GM12878 (cell line): ENCODE data around the gene LAMP5. TPM values are rescaled to one million over a fixed set of nuclear protein-coding genes. Genes with fewer than 3 reads are reported as not detected.

ENCODE experiments used
- ATAC-seq: fragments of 200-7000 bp; cut with Tn5 transposase; 3 replicates; pipeline ENCODE4 v1.9.1; 2020; ENCODE audit warnings: mild to moderate bottlenecking, moderate library complexity
- BruUV-seq: library from RNA; stranded (reverse); fragments of 400-500 nt; replicated peaks from 2 replicates; lab custom pipeline; 2021; lab: Mats Ljungman, UMichigan
- CTCF ChIA-PET: fragments of 300-600 bp; sonication (Branson Sonifier 250); formaldehyde crosslinking; extraction: SDS; loops from one replicate; lab custom pipeline; 2021; ENCODE audit warnings: inconsistent platforms; lab: Yijun Ruan, JAX
- POLR2A ChIA-PET: fragments of 350-600 bp; formaldehyde crosslinking; extraction: SDS; loops from one replicate; lab custom pipeline; 2021; ENCODE audit warnings: inconsistent platforms; lab: Charles Lee
- RAD21 ChIA-PET: fragments of 300-600 bp; sonication (Branson Sonifier 250); formaldehyde crosslinking; loops from one replicate; lab custom pipeline; 2023; ENCODE audit warnings: antibody characterized with exemption; ENCODE audit not compliant: unreplicated experiment; lab: Charles Lee
- SMC1A ChIA-PET: fragments of 300-600 bp; sonication (Branson Sonifier 250); formaldehyde crosslinking; loops from one replicate; lab custom pipeline; 2023; ENCODE audit not compliant: unreplicated experiment, uncharacterized antibody; lab: Charles Lee
- DNase-seq: peaks from one replicate; pipeline ENCODE4 v3.0.0-alpha.2; 2011; ENCODE audit warnings: low read depth, low spot score
- FAIRE-seq: peaks from 3 replicates; lab custom pipeline; 2011; peaks lifted over from hg19 to GRCh38; lab: Jason Lieb, UNC
- H2AFZ ChIP-seq: 2 replicates; pipeline ENCODE4 v1.6.0; 2011; ENCODE audit warnings: low read depth, low read length, control low read depth; ENCODE audit not compliant: control insufficient read depth
- H3K27ac ChIP-seq: 2 replicates; pipeline ENCODE4 v1.5.1; 2011; ENCODE audit warnings: control low read depth; ENCODE audit not compliant: control insufficient read depth, insufficient read depth
- H3K27me3 ChIP-seq, 2 experiments: replicated peaks in 1 of 2; 2 replicates each; pipeline versions ENCODE4 v1.6.0 to v1.6.1; 2011; ENCODE audit warnings: low read length in 1 of 2; ENCODE audit not compliant: control insufficient read depth in 2 of 2, insufficient read depth in 2 of 2
- H3K36me3 ChIP-seq, 2 experiments: 2 replicates each; pipeline ENCODE4 v1.5.1; 2011; ENCODE audit warnings: low read length in 1 of 2; ENCODE audit not compliant: control insufficient read depth in 2 of 2, insufficient read depth in 2 of 2
- H3K4me1 ChIP-seq: 2 replicates; pipeline ENCODE4 v1.6.1; 2011; ENCODE audit warnings: mild to moderate bottlenecking, low read length, moderate library complexity, mixed read lengths; ENCODE audit not compliant: control insufficient read depth, insufficient read depth
- H3K4me2 ChIP-seq: 2 replicates; pipeline ENCODE4 v1.6.0; 2011; ENCODE audit warnings: control low read depth; ENCODE audit not compliant: control insufficient read depth, insufficient read depth
- H3K4me3 ChIP-seq: fragments of 200-600 bp; sonication (generic); 2 replicates; pipeline ENCODE4 v1.5.1; 2016
- H3K79me2 ChIP-seq: 2 replicates; pipeline ENCODE4 v1.6.0; 2011; ENCODE audit warnings: low read length; ENCODE audit not compliant: control insufficient read depth, insufficient read depth
- H3K9ac ChIP-seq: 2 replicates; pipeline ENCODE4 v1.8.0; 2011; ENCODE audit warnings: low read length, control low read depth, mixed read lengths; ENCODE audit not compliant: control insufficient read depth, insufficient read depth
- H3K9me3 ChIP-seq: replicated peaks from 3 replicates; pipeline ENCODE4 v1.5.1; 2011; ENCODE audit warnings: mild to moderate bottlenecking, low read length; ENCODE audit not compliant: control insufficient read depth, insufficient read depth
- H4K20me1 ChIP-seq: 2 replicates; pipeline ENCODE4 v1.6.0; 2011; ENCODE audit not compliant: control insufficient read depth, insufficient read depth
- BACH1 ChIP-seq: fragments of 450-650 bp; IDR thresholded peaks from 2 replicates; pipeline ENCODE4 v1.6.1; 2017; ENCODE audit warnings: mild to moderate bottlenecking, borderline replicate concordance
- CBX5 ChIP-seq: sonication (generic); IDR thresholded peaks from 2 replicates; pipeline ENCODE4 v1.6.1; 2016; ENCODE audit warnings: low read depth, moderate library complexity, mild to moderate bottlenecking, inconsistent platforms
- FOXK2 ChIP-seq: fragments of 450-650 bp; IDR thresholded peaks from 2 replicates; pipeline ENCODE4 v1.6.1; 2017; ENCODE audit warnings: mild to moderate bottlenecking, moderate library complexity
- HDAC6 ChIP-seq: fragments of 200-600 bp; sonication (generic); IDR thresholded peaks from one replicate; pipeline ENCODE4 v1.8.0; 2017; ENCODE audit warnings: antibody characterized with exemption; ENCODE audit not compliant: unreplicated experiment
- MEF2B ChIP-seq: fragments of 450-650 bp; IDR thresholded peaks from 2 replicates; pipeline ENCODE4 v1.6.1; 2018; ENCODE audit warnings: mild to moderate bottlenecking, moderate library complexity; ENCODE audit not compliant: partially characterized antibody, poor library complexity, severe bottlenecking
- MXI1 ChIP-seq: fragments of 150-350 bp; IDR thresholded peaks from 2 replicates; pipeline ENCODE4 v1.6.1; 2011; ENCODE audit warnings: low read depth, mild to moderate bottlenecking, inconsistent platforms, low read length, improper control_type of control experiment
- NRF1 ChIP-seq: conservative IDR thresholded peaks from 2 replicates; pipeline ENCODE4 v1.6.1; 2011; ENCODE audit warnings: mild to moderate bottlenecking, low read depth, low read length, improper control_type of control experiment
- PAX8 ChIP-seq: fragments of 450-650 bp; IDR thresholded peaks from 2 replicates; pipeline ENCODE4 v1.6.1; 2017; ENCODE audit warnings: mild to moderate bottlenecking, moderate library complexity
- SP1 ChIP-seq: IDR thresholded peaks from one replicate; pipeline ENCODE4 v1.6.1; 2011; ENCODE audit warnings: low read depth, low read length
- SUZ12 ChIP-seq: fragments of 200-600 bp; sonication (generic); IDR thresholded peaks from one replicate; pipeline ENCODE4 v1.6.1; 2018; ENCODE audit warnings: antibody characterized with exemption, mild to moderate bottlenecking; ENCODE audit not compliant: unreplicated experiment
- WGBS: methylation state at CpG from one replicate; pipeline ENCODE4 v1.1.6; 2016; ENCODE audit warnings: low lambda C conversion rate; ENCODE audit not compliant: insufficient replicate concordance, insufficient coverage; ENCODE audit errors: missing lambda C conversion rate; 5-methylcytosine and 5-hydroxymethylcytosine counted together
- in situ Hi-C: fragments of 300-500 bp; cut with MboI; formaldehyde crosslinking; loops from 9 replicates; pipeline ENCODE4 v1.14.3; 2018; ENCODE audit warnings: mixed read lengths
- intact Hi-C: fragments of 100-400 bp; cut with micrococcal nuclease; formaldehyde crosslinking; loops from one replicate; pipeline ENCODE4 v1.14.2; 2022; ENCODE audit not compliant: unreplicated experiment
- polyA plus RNA-seq, 11 experiments: library from polyadenylated mRNA; depleted of rRNA in 4 of 11; unstranded in 6 of 11; stranded (reverse) in 5 of 11; fragments of >200 nt; fragmentation: Nextera tagmentation in 4 of 11; fragmentation: Illumina TruSeq in 1 of 11; extraction: Ambion mirVana in 4 of 11; extraction: Trizol in 1 of 11; gene quantifications; 1 replicate in 1 of 11; 2 replicates in 10 of 11; pipeline versions ENCODE4 v1.2.1 to v1.2.3, GENCODE V29; 2011 to 2016; ENCODE audit warnings: inconsistent platforms in 2 of 11, missing spikeins in 2 of 11, low read depth in 1 of 11
- total RNA-seq, 4 experiments: library from RNA; depleted of rRNA in 3 of 4; stranded (reverse); fragments of >200 nt in 3 of 4; fragmentation: Illumina TruSeq in 1 of 4; extraction: Trizol in 1 of 4; gene quantifications; 2 replicates each; pipeline versions ENCODE4 v1.2.1 to v1.2.3, GENCODE V29; 2013 to 2021
- TF ChIP-seq, protein P1 (sequence below): fragments of 450-650 bp; IDR thresholded peaks from 2 replicates; pipeline ENCODE4 v1.6.1; 2017; ENCODE audit warnings: low read depth, mild to moderate bottlenecking, moderate library complexity
- TF ChIP-seq, protein P2 (sequence below): IDR thresholded peaks from 2 replicates; pipeline ENCODE4 v1.6.1; 2011; ENCODE audit warnings: low read depth, low read length, improper control_type of control experiment, borderline replicate concordance
- TF ChIP-seq, protein P3 (sequence below): IDR thresholded peaks from 2 replicates; pipeline ENCODE4 v1.6.1; 2012; ENCODE audit warnings: improper control_type of control experiment, low read depth, low read length; ENCODE audit not compliant: insufficient replicate concordance

The LAMP5 gene
- total and polyA plus RNA-seq, 10 of the 15 experiments (the other 5 are each of a cell fraction or from before 2014, with no cell fraction given) = 0.10 to 0.56 (median 0.49) TPM; not detected in 1

GRCh38 chr20:9570612-9571011, 56.2 kb downstream of the LAMP5 start (continued):
- TF ChIP-seq, protein P1, sequence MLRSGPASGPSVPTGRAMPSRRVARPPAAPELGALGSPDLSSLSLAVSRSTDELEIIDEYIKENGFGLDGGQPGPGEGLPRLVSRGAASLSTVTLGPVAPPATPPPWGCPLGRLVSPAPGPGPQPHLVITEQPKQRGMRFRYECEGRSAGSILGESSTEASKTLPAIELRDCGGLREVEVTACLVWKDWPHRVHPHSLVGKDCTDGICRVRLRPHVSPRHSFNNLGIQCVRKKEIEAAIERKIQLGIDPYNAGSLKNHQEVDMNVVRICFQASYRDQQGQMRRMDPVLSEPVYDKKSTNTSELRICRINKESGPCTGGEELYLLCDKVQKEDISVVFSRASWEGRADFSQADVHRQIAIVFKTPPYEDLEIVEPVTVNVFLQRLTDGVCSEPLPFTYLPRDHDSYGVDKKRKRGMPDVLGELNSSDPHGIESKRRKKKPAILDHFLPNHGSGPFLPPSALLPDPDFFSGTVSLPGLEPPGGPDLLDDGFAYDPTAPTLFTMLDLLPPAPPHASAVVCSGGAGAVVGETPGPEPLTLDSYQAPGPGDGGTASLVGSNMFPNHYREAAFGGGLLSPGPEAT = no peak

GRCh38 chr20:9571783-9572182, 57.4 kb downstream of the LAMP5 start:
- in situ Hi-C loops = no loop called here
- RAD21 ChIA-PET = no interaction called here
- DNase-seq (no peak), ATAC-seq (no peak), FAIRE-seq (no peak)
- H3K79me2 ChIP-seq = no peaks in the 10 kb centered on the region
- intact Hi-C loops = no loop called here
- no peaks in the 10 kb centered on the region for H3K36me3 ChIP-seq
- H2AFZ ChIP-seq = no peak overlapping the region
- H3K27me3 ChIP-seq = peaks cover 0 to 2% of the 10 kb centered on the region in 2 experiments; a peak in 2 of 4 replicates
- H3K27ac ChIP-seq = no peak overlapping the region
- SMC1A ChIA-PET = interaction anchor here (0.7 kb wide), 1 partner anchor 11 kb away, joined by 3 read pairs; no protein-coding TSS in a partner anchor
- POLR2A ChIA-PET = interaction anchor here (0.6 kb wide), 1 partner anchor 1213 kb away, joined by 4 read pairs; no protein-coding TSS in a partner anchor
- H4K20me1 ChIP-seq = no peaks in the 10 kb centered on the region
- no TSS peak for BruUV-seq
- no peaks in the 10 kb centered on the region for H3K9me3 ChIP-seq
- H3K4me1 ChIP-seq = no peaks in the 10 kb centered on the region; the same call in 1 of the 2 replicates
- H3K9ac ChIP-seq = no peak overlapping the region
- H3K4me3 ChIP-seq = no peak overlapping the region
- CTCF ChIA-PET = no interaction called here
- no peak overlapping the region for H3K4me2 ChIP-seq
- 15% methylated on average over 3 of the region's 3 CpGs for WGBS
- no peak for TF ChIP-seq CBX5
- no peak for TF ChIP-seq MEF2B
- no peak for TF ChIP-seq MXI1
- TF ChIP-seq PAX8 = no peak
- TF ChIP-seq SP1 = no peak
- TF ChIP-seq HDAC6 = no peak
- TF ChIP-seq SUZ12 = no peak
- no peak for TF ChIP-seq FOXK2
- no peak for TF ChIP-seq NRF1
- TF ChIP-seq, protein P2, sequence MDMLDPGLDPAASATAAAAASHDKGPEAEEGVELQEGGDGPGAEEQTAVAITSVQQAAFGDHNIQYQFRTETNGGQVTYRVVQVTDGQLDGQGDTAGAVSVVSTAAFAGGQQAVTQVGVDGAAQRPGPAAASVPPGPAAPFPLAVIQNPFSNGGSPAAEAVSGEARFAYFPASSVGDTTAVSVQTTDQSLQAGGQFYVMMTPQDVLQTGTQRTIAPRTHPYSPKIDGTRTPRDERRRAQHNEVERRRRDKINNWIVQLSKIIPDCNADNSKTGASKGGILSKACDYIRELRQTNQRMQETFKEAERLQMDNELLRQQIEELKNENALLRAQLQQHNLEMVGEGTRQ = no peak
- no peak for TF ChIP-seq BACH1
- TF ChIP-seq, protein P3, sequence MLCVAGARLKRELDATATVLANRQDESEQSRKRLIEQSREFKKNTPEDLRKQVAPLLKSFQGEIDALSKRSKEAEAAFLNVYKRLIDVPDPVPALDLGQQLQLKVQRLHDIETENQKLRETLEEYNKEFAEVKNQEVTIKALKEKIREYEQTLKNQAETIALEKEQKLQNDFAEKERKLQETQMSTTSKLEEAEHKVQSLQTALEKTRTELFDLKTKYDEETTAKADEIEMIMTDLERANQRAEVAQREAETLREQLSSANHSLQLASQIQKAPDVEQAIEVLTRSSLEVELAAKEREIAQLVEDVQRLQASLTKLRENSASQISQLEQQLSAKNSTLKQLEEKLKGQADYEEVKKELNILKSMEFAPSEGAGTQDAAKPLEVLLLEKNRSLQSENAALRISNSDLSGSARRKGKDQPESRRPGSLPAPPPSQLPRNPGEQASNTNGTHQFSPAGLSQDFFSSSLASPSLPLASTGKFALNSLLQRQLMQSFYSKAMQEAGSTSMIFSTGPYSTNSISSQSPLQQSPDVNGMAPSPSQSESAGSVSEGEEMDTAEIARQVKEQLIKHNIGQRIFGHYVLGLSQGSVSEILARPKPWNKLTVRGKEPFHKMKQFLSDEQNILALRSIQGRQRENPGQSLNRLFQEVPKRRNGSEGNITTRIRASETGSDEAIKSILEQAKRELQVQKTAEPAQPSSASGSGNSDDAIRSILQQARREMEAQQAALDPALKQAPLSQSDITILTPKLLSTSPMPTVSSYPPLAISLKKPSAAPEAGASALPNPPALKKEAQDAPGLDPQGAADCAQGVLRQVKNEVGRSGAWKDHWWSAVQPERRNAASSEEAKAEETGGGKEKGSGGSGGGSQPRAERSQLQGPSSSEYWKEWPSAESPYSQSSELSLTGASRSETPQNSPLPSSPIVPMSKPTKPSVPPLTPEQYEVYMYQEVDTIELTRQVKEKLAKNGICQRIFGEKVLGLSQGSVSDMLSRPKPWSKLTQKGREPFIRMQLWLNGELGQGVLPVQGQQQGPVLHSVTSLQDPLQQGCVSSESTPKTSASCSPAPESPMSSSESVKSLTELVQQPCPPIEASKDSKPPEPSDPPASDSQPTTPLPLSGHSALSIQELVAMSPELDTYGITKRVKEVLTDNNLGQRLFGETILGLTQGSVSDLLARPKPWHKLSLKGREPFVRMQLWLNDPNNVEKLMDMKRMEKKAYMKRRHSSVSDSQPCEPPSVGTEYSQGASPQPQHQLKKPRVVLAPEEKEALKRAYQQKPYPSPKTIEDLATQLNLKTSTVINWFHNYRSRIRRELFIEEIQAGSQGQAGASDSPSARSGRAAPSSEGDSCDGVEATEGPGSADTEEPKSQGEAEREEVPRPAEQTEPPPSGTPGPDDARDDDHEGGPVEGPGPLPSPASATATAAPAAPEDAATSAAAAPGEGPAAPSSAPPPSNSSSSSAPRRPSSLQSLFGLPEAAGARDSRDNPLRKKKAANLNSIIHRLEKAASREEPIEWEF = no peak
